Right lobe of liver (tissue), 4 donors: ENCODE data around the gene FAM72B.
"Not testable (repeated sequence)": the region's sequence is repeated elsewhere in the genome, so short reads cannot be mapped to it uniquely, and the experiment has no call there.

Source experiments
- POLR2A ChIP-seq: fragments of 450-650 bp; IDR thresholded peaks from one replicate; pipeline ENCODE4 v1.6.1; 2017; ENCODE audit warnings: antibody characterized with exemption, mild to moderate bottlenecking
- TF ChIP-seq, protein P1 (sequence below), 4 donors: fragments of 200-600 bp in 3 of 4; fragments of 450-650 bp in 1 of 4; IDR thresholded peaks; one replicate each; pipeline versions ENCODE4 v1.5.1 to v1.8.0; 2016 to 2022; ENCODE audit warnings: antibody characterized with exemption in 4 of 4, mild to moderate bottlenecking in 2 of 4
- donor health status: DM: no; HTN: no; CAD: no.
- donor health status: DM: no; HTN: no; CAD: no.
- donor health status: DM: no; HTN: yes; CAD: no.

DNA sequence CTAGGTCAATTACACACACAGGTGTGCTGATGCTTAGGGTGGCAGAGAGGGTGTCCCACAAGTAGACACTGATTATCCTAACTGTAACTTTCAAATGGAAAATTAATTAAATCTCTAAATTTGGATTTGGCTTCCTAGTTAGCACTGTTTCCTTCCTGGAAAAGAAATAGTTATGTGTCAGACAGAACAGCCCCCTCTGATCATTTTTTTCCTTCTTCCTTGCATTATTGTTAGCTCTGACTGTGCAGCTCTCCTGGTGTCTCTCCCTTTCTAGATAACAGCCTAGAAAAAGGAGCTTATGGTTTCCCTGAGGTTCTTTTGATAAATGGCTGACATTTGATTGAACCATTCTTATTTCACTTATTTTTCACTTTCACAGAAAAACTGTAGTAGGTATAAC is 31.4 kb downstream of the FAM72B start:
- not testable (repeated sequence) for TF ChIP-seq POLR2A
- TF ChIP-seq, protein P1, sequence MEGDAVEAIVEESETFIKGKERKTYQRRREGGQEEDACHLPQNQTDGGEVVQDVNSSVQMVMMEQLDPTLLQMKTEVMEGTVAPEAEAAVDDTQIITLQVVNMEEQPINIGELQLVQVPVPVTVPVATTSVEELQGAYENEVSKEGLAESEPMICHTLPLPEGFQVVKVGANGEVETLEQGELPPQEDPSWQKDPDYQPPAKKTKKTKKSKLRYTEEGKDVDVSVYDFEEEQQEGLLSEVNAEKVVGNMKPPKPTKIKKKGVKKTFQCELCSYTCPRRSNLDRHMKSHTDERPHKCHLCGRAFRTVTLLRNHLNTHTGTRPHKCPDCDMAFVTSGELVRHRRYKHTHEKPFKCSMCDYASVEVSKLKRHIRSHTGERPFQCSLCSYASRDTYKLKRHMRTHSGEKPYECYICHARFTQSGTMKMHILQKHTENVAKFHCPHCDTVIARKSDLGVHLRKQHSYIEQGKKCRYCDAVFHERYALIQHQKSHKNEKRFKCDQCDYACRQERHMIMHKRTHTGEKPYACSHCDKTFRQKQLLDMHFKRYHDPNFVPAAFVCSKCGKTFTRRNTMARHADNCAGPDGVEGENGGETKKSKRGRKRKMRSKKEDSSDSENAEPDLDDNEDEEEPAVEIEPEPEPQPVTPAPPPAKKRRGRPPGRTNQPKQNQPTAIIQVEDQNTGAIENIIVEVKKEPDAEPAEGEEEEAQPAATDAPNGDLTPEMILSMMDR (IDR thresholded peaks at IDR 0.05): not testable (repeated sequence)
